Activated naive CD8-positive, alpha-beta T cell treated with anti-CD3 and anti-CD28 coated beads, Interleukin-2, amount 10 ng/mL, durations not matched to agents 7 days and 5 days (primary cell): Measurements from ENCODE around the gene CCM2L. TPM values are rescaled to one million over a fixed set of nuclear protein-coding genes. Genes with fewer than 3 reads are reported as not detected.
A peak's percentile ranks its signal among the peaks of the same experiment; 100 is the strongest.

Experiments used
- ATAC-seq: fragments of 150-1000 bp; cut with Tn5 transposase; one replicate; pipeline ENCODE4 v1.10.0; 2021; ENCODE audit warnings: low read depth, moderate library complexity
- POLR2A ChIA-PET: fragments of 350-600 bp; sonication (Branson Sonifier 250); formaldehyde crosslinking; loops from one replicate; lab custom pipeline; 2021; ENCODE audit warnings: antibody characterized with exemption; lab: Charles Lee
- DNase-seq: peaks from one replicate; pipeline ENCODE4 v3.0.0; 2021
- H3K27ac Mint-ChIP-seq: one replicate; pipeline ENCODE4 v1.8.0; 2022; ENCODE audit warnings: mild to moderate bottlenecking, mixed read lengths
- H3K27me3 Mint-ChIP-seq: one replicate; pipeline ENCODE4 v1.8.0; 2022; ENCODE audit warnings: mild to moderate bottlenecking, moderate library complexity, mixed read lengths
- H3K36me3 Mint-ChIP-seq: one replicate; pipeline ENCODE4 v1.8.0; 2021; ENCODE audit warnings: mild to moderate bottlenecking, mixed read lengths
- H3K4me1 Mint-ChIP-seq: one replicate; pipeline ENCODE4 v1.8.0; 2021; ENCODE audit warnings: mixed read lengths
- H3K4me3 Mint-ChIP-seq: one replicate; pipeline ENCODE4 v1.8.0; 2022; ENCODE audit warnings: mild to moderate bottlenecking, moderate library complexity, mixed read lengths
- H3K9me3 Mint-ChIP-seq: one replicate; pipeline ENCODE4 v1.8.0; 2021; ENCODE audit warnings: mixed read lengths
- total RNA-seq, 2 experiments: library from RNA; stranded (reverse); gene quantifications; one replicate each; pipeline ENCODE4 v1.2.3, GENCODE V29; 2021

Gene CCM2L
- total RNA-seq, result not detected

DNA sequence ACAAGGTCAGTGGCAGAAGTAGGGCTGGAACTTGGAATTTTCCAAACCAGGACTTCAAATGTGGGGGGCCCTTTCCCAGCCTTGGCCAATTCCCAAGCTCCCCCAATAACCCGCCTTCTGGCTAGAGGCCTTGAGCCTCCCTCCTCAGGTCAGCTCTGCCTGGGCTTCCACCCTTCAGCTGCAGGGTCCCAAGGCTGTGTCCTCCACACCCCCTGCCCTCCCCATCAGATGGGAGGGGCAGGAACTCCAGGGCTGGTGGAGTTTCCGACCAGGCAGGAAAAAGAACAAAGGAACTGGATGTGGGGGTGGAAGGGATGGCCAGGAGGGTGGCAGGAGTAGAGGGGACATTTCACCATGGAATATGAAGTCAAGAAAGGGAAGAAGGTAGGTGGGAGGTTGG lies at the start of gene CCM2L:
Gene CCM2L (plus strand): TSS at position 338 of the 400 bp plus-strand sequence. CDS start 17 bp downstream, at position 355.
- Mint-ChIP-seq H3K4me1 (peaks cover 9% of the 10 kb centered on the region), H3K27ac (no peak within 1 kb of the TSS), H3K27me3 (peaks cover 23% of the 10 kb centered on the region), H3K4me3 (no peak within 1 kb of the TSS), H3K36me3 (no peaks in the 10 kb centered on the region), H3K9me3 (no peaks in the 10 kb centered on the region)
- POLR2A ChIA-PET, result interaction anchor here (0.6 kb wide), 1 partner anchor 411 kb away, joined by 3 read pairs; no protein-coding TSS in a partner anchor
- DNase-seq (no peak), ATAC-seq (no peak)

DNA sequence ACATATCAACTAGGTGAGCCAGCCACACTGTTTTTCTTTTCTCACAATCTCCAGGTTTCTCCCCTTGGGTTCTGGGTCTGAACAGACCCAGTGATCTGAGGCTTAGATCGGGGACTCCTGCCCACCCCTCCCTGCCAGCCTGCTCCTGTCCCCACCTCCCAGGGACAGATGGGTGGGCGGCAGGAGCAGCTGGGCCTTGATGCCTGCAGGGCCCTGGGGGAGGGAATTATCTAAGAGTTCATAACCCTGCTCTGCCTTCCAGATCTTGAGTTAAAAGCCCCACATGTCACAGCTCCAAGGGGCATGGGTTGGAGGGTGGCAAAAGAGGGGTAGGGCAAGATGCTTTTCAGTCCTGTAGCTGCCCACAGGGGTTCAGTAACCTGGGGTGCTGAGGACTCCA lies 47.5 kb upstream of the CCM2L start:
- H3K4me3 Mint-ChIP-seq, result no peak overlapping the region
- H3K27me3 Mint-ChIP-seq, result peaks cover 40% of the 10 kb centered on the region
- no peaks in the 10 kb centered on the region for H3K36me3 Mint-ChIP-seq
- ATAC-seq (no peak), DNase-seq (no peak)
- H3K9me3 Mint-ChIP-seq, result no peaks in the 10 kb centered on the region
- H3K27ac Mint-ChIP-seq, result no peak overlapping the region
- peaks cover 3% of the 10 kb centered on the region for H3K4me1 Mint-ChIP-seq
- POLR2A ChIA-PET, result no interaction called here

DNA sequence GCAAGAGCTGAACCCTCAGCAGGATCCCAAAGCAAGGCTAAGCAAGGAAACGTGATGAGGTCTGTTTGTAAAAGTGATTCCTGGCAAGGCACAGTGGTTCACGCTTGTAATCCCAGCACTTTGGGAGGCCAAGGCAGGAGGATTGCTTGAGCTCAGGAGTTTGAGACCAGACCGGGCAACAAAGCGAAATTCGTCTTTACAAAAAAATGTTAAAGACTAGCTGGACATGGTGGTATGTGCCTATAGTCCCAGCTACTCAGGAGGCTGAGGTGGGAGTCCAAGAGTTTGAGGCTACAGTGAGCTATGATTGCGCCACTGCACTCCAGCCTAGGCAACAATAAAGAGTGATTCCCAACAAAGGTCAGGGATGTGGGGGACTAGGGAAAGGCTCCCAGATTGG lies 46.3 kb upstream of the CCM2L start:
- Mint-ChIP-seq H3K27ac (no peak overlapping the region), H3K27me3 (peaks cover 37% of the 10 kb centered on the region), H3K36me3 (no peaks in the 10 kb centered on the region), H3K4me3 (no peak overlapping the region), H3K4me1 (peaks cover 5% of the 10 kb centered on the region), H3K9me3 (no peaks in the 10 kb centered on the region)
- ATAC-seq (no peak), DNase-seq (no peak)
- POLR2A ChIA-PET, result no interaction called here

DNA sequence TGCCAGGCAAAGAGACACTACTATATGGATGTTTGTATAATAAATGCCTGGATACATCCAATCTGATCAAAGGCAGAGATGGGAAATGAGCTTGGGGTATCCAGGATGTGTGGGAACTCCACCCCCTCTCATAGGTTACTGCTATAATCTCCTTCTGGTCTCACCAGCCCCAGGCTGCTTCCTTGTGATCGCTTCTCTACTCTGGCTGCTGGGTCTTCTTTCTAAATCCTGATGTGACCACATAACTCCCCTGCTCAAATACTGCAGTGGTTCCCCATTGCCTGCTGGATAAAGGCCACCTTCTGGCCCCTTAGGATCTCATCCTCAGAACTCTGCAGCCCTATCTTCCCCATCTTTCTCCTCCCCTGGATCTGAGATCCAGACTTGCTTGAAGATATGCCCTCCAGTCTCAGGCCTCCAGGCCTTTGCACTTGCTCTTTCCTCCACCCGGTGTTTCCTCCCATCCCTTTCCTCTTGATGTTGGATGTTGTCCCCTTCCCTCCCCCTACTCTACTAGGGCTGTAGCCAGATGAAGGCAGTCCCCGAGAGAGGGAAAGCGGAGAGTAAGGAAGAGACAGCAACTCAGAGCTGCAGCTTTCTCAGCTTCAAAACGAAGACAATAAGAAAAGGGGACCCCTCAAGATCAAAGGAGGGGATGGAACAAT lies 43.1 kb upstream of the CCM2L start:
- POLR2A ChIA-PET, result interaction anchor here (1.1 kb wide), 1 partner anchor 15 kb away, joined by 3 read pairs; the partner anchor contains the start of gene PDRG1
- ATAC-seq (no peak), DNase-seq (no peak)
- Mint-ChIP-seq H3K9me3 (no peaks in the 10 kb centered on the region), H3K27me3 (peaks cover 36% of the 10 kb centered on the region), H3K4me1 (peaks cover 5% of the 10 kb centered on the region), H3K36me3 (no peaks in the 10 kb centered on the region), H3K4me3 (peak overlapping the region; percentile 70), H3K27ac (no peak overlapping the region)

DNA sequence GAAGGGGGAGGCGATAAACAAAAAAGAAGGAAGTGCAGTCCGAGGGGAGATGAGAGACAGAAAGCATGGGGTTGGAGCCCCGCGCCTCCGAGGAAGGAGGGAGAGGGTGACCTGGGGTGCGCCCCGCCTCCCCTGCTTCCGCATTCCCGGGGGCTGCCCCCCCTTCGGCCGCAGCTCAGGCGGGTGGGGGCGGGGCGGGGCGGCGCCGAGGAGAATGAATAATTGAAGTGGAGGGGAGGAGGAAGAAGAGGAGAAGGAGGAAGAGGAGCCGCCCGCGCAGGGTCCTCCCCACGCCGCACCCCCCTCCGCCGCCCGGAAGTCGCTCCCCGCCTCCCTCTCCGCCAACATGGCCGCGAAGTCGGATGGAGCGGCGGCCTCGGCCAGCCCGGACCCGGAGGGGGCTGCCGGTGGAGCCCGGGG lies 42.4 kb upstream of the CCM2L start, which contains the start of gene XKR7:
Gene XKR7 (plus strand): TSS at position 322 of the 420 bp plus-strand sequence. CDS start 25 bp downstream, at position 347.
- peaks cover 5% of the 10 kb centered on the region for H3K4me1 Mint-ChIP-seq
- peak within 1 kb of the TSS; percentile 87 for H3K4me3 Mint-ChIP-seq
- DNase-seq, result no peak
- POLR2A ChIA-PET, result no interaction called here
- H3K27ac Mint-ChIP-seq, result no peak within 1 kb of the TSS
- no peaks in the 10 kb centered on the region for H3K36me3 Mint-ChIP-seq
- H3K27me3 Mint-ChIP-seq, result peaks cover 36% of the 10 kb centered on the region
- H3K9me3 Mint-ChIP-seq, result no peaks in the 10 kb centered on the region
- ATAC-seq, result peak; percentile 69

DNA sequence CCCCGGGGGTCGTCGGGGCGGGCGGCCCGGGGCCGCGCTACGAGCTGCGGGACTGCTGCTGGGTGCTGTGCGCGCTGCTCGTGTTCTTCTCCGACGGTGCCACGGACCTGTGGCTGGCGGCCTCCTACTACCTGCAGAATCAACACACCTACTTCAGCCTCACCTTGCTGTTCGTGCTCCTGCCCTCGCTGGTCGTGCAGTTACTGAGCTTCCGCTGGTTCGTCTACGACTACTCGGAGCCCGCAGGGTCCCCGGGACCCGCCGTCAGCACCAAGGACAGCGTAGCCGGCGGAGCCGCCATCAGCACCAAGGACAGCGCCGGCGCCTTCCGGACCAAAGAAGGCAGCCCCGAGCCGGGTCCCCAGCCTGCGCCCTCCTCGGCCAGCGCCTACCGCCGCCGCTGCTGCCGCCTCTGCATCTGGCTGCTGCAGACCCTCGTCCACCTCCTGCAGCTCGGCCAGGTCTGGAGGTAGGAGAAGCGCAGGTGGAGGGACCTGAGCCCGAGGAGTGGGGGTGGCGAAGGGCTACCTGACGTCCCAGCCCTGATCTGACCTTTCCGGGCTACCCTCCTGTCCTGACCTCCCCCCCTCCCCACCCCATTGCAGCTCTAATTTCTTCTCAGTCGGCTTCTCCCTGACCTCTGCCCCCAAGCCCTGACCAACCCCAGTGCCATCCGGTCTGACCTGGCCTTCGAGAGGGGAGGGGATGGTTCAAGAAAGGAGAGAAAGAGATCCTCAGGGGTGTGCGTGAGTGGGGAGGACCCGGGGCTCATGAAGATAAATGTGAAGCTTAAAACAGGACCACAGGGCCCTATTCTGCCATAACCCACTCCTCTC lies 41.7 kb upstream of the CCM2L start:
- Mint-ChIP-seq H3K4me3 (peak overlapping the region; percentile 87), H3K27ac (no peak overlapping the region), H3K36me3 (no peaks in the 10 kb centered on the region), H3K27me3 (peaks cover 33% of the 10 kb centered on the region), H3K4me1 (peaks cover 5% of the 10 kb centered on the region), H3K9me3 (no peaks in the 10 kb centered on the region)
- DNase-seq, result peak; percentile 97
- ATAC-seq, result peak; percentile 87
- POLR2A ChIA-PET, result no interaction called here

DNA sequence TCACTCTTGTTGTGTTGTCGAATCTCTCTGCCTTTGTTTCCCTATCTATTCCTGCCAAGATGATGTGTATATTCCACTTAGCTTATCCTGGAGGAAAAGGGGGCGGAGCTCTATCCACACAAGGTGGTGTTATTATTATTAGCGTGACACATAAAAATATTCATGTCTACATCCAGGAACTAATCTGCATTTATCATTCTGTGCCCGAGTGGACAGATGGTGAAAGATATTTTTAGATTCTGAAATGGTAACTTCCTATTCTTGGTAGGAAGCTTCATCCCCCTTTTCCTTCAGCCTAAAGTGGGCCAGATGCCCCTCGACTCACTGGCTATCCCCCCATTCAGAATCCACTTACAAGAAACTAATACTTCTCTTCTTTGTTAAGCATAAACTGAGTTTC lies 40.2 kb upstream of the CCM2L start:
- Mint-ChIP-seq H3K36me3 (no peaks in the 10 kb centered on the region), H3K27me3 (peaks cover 24% of the 10 kb centered on the region), H3K4me3 (no peak overlapping the region), H3K27ac (no peak overlapping the region), H3K4me1 (peaks cover 5% of the 10 kb centered on the region), H3K9me3 (no peaks in the 10 kb centered on the region)
- ATAC-seq (no peak), DNase-seq (no peak)
- POLR2A ChIA-PET, result no interaction called here

DNA sequence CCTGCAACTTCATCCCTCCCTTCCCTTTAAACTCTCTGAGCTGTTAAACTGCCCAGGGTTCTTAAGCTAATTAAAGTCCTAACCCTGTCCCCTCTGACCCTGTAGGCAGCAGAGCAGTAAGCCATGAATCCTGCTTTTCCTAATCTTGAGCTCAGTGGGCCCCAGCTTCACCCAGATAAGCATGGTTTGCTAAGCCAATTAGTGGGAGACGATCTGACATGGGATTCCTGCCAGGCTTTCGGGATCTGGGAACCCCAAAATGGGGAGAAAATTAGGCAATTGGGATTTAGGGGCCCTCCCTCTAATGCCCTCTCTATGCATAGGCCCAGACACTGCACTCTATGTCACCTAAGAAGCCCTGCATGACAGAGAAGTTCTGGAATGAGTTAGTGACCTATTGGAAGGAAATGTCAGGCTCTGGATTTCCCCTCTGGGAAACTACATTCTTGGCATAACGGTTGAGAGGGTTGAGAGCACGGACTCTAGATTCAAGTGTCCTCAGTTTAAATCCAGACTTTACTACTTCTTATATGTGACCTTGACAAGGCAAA lies 37.7 kb upstream of the CCM2L start:
- no peaks in the 10 kb centered on the region for H3K36me3 Mint-ChIP-seq
- POLR2A ChIA-PET, result no interaction called here
- H3K27me3 Mint-ChIP-seq, result peaks cover 12% of the 10 kb centered on the region
- ATAC-seq (no peak), DNase-seq (no peak)
- H3K9me3 Mint-ChIP-seq, result no peaks in the 10 kb centered on the region
- peaks cover 2% of the 10 kb centered on the region for H3K4me1 Mint-ChIP-seq
- H3K27ac Mint-ChIP-seq, result no peak overlapping the region
- H3K4me3 Mint-ChIP-seq, result no peak overlapping the region

DNA sequence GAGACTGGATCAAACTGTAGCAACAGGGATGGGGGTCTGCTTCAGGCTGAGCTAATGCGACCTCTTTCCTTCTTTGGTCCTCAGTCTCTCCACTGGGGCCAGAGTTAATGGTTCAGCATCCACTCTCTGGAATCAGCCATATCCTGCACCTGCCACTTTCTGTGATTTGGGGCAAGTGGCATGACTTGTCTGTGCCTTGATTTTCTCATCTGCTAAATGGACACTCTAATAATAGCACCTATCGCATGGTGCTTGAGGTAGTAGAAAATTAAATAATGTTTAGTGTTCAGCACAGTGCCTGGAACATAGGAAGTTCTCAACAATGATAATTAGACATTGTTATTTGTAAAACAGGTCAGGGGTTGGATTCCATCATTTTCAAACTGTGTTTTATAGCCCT lies 35.9 kb upstream of the CCM2L start:
- Mint-ChIP-seq H3K9me3 (no peaks in the 10 kb centered on the region), H3K4me3 (no peak overlapping the region), H3K27me3 (peaks cover 13% of the 10 kb centered on the region), H3K4me1 (no peaks in the 10 kb centered on the region), H3K27ac (no peak overlapping the region), H3K36me3 (no peaks in the 10 kb centered on the region)
- DNase-seq (no peak), ATAC-seq (no peak)
- POLR2A ChIA-PET, result no interaction called here

DNA sequence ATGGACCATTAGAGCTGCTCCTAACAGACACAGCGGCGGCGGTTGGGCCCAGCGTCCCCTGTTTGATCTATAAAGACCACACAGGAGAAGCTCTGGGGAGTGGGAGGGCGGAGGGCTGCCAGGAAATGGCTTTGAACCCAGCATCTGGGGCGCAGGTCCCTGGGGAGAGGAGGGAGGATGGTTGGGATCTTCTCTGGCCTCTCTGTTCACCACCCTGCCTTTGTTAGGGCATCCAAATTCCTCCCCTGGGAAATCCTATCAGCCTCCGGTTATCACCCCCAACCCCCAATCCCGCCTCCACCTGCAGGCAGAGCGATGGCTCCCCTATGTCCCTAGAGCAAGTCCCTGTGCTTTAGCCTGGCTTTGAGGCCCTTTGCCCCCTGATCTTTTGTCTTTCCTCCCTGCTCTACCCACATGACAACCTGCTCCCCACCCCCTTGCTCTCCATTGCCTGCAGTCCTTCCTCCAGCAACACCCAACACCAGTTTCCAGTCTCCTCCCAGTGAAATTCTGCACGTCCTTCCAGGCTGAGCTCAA lies 35.2 kb upstream of the CCM2L start:
- H3K9me3 Mint-ChIP-seq, result no peaks in the 10 kb centered on the region
- H3K36me3 Mint-ChIP-seq, result no peaks in the 10 kb centered on the region
- ATAC-seq, result no peak
- no peak for DNase-seq
- H3K27ac Mint-ChIP-seq, result no peak overlapping the region
- peaks cover 13% of the 10 kb centered on the region for H3K27me3 Mint-ChIP-seq
- no peak overlapping the region for H3K4me3 Mint-ChIP-seq
- H3K4me1 Mint-ChIP-seq, result no peaks in the 10 kb centered on the region
- POLR2A ChIA-PET, result no interaction called here

DNA sequence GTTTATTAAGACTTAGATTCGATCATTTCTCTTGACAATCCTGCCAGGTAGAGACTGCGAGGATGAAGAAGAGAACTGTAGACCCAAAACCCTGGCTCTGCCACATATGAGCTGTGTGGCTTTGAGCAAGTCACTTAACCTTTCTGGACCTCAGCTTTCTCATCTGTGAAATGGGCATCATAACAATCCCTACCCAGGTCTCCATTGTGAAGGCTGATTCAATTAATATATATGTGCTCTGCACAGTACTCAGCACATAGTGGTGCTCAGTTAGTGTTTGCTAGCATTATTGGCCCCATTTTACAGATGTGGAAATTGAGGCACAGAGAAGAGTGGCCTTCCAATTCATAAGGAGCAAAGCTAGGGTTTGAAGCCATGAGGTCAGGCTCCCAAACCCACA lies 34.4 kb upstream of the CCM2L start:
- DNase-seq, result no peak
- H3K9me3 Mint-ChIP-seq, result no peaks in the 10 kb centered on the region
- no peak overlapping the region for H3K4me3 Mint-ChIP-seq
- peaks cover 10% of the 10 kb centered on the region for H3K27me3 Mint-ChIP-seq
- H3K27ac Mint-ChIP-seq, result no peak overlapping the region
- ATAC-seq, result no peak
- POLR2A ChIA-PET, result no interaction called here
- no peaks in the 10 kb centered on the region for H3K4me1 Mint-ChIP-seq
- no peaks in the 10 kb centered on the region for H3K36me3 Mint-ChIP-seq

DNA sequence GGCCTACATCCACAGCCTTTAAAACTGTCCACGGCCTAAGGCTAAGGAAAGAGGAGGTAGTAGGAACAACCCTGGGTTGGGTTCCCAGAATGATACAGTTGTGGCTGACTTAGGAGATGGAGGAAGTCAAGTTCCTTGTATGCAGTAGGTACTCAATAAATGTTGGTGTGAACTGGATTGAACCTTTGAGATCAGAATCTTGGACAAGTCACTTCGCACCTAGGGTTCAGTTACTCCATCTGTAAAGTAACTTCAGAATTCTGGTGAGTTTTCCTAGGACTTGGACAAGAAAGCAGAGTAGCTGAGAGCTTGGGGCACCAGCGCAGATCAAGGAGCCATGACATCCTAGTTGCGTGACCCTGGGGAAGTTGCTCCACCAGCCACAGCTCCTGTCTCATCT lies 33.2 kb upstream of the CCM2L start:
- POLR2A ChIA-PET, result no interaction called here

DNA sequence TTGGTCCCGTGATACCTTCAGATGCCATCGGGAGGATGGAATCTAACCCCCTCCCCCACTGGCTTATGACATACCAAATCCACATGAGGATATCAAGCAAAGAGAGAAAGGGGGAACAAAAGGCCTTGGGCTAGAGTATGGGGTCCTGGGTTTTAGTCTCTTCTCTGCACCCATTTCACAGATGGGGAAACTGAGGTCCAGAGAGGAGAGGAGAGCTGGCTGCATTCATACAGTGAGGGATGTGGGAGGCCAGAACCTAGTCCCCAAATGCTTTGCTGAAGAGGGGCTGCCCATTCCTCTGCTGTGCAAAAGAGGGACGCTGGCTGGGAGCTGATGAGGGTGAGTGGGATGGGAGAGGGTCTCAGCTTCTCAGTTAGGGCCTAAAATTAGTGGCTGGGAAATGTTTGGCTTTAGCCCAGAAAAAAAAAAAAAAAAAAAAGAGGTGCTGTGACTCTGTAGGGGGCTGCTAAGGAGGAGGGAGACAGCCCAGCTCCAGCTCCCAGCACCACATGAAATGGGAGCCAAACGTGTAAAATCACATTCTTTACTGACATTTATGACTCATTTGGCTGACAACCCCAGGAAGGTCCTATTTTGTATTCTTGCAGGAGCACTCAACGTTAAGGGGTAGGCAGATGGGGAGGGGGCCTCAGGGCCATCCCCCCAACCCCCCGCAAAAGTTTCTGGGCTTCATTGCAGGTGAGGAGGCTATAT lies 30.4 kb upstream of the CCM2L start:
- POLR2A ChIA-PET, result no interaction called here
- ATAC-seq, result no peak
- Mint-ChIP-seq H3K27me3 (peaks cover 8% of the 10 kb centered on the region), H3K27ac (no peak overlapping the region), H3K4me3 (no peak overlapping the region), H3K4me1 (no peaks in the 10 kb centered on the region), H3K36me3 (no peaks in the 10 kb centered on the region), H3K9me3 (no peaks in the 10 kb centered on the region)
- no peak for DNase-seq

More for the DNA sequence above, 33.2 kb upstream of the CCM2L start:
- no peak overlapping the region for H3K27ac Mint-ChIP-seq
- DNase-seq, result no peak
- no peak for ATAC-seq
- H3K27me3 Mint-ChIP-seq, result peaks cover 5% of the 10 kb centered on the region
- no peaks in the 10 kb centered on the region for H3K36me3 Mint-ChIP-seq
- no peaks in the 10 kb centered on the region for H3K4me1 Mint-ChIP-seq
- no peak overlapping the region for H3K4me3 Mint-ChIP-seq
- H3K9me3 Mint-ChIP-seq, result no peaks in the 10 kb centered on the region
